ENCODE results near the gene TUBAL3. TPM values are rescaled to one million over a fixed set of nuclear protein-coding genes. Genes with fewer than 3 reads are reported as not detected.

Gene TUBAL3
- total RNA-seq, 1 experiment from 2014 or later = 0.98 TPM

- Histone ChIP-seq H3K4me1 (ENCODE audit: control insufficient read depth in 1 of 2, insufficient read depth in 2 of 2, low read length in 2 of 2) (no peaks in the 10 kb centered on the region), H3K79me2 (ENCODE audit: insufficient read depth, low read length) (no peaks in the 10 kb centered on the region), H3K4me2 (ENCODE audit: low read length) (no peak overlapping the region), H3K9me3 (ENCODE audit: control insufficient read depth in 1 of 2, insufficient read depth in 1 of 2, low read depth in 1 of 2, low read length in 2 of 2) (peaks cover 0 to 8% of the 10 kb centered on the region in 2 experiments; a peak in 1 of 4 replicates), H4K20me1 (ENCODE audit: insufficient read depth) (no peaks in the 10 kb centered on the region), H2AFZ (ENCODE audit: low read depth, low read length, poor library complexity, severe bottlenecking) (no peak overlapping the region), H3K4me3 (replicated peaks in 1 of 2; ENCODE audit: low read depth in 1 of 2, low read length in 2 of 2) (no peak overlapping the region), H3K27me3 (ENCODE audit: insufficient read depth, low read length) (peaks cover 30% of the 10 kb centered on the region), H3K36me3 (ENCODE audit: control insufficient read depth in 1 of 2, insufficient read depth in 2 of 2, low read length in 2 of 2) (no peaks in the 10 kb centered on the region), H3K9ac (ENCODE audit: low read length) (no peak overlapping the region), H3K9me2 (ENCODE audit: insufficient read depth) (no peaks in the 10 kb centered on the region), H3K27ac (ENCODE audit: low read depth, low read length) (no peak overlapping the region)
- ChIA-PET RAD21 (ENCODE audit: low non-redundant PET in 1 of 2, low total read pairs in 2 of 2, uncharacterized antibody in 2 of 2, unreplicated experiment in 2 of 2) (no interaction called here), POLR2A (no interaction called here), CTCF (no interaction called here)
- BruUV-seq (replicated peaks) = no TSS peak
- TF ChIP-seq YY1 (IDR thresholded peaks at IDR 0.05; ENCODE audit: extremely low read depth, insufficient replicate concordance, low read depth, low read length) (no peak), FOSL1 (IDR thresholded peaks at IDR 0.05; ENCODE audit: low read depth) (no peak), SIN3A (IDR thresholded peaks at IDR 0.05; ENCODE audit: low read depth) (no peak), ZFX (IDR thresholded peaks at IDR 0.05) (no peak), CEBPB (IDR thresholded peaks at IDR 0.05; ENCODE audit: low read depth) (no peak), POLR2A (IDR thresholded peaks at IDR 0.05; ENCODE audit: borderline replicate concordance, extremely low read depth, insufficient read depth, insufficient read length) (no peak), JUND (IDR thresholded peaks at IDR 0.05) (no peak), POLR2AphosphoS5 (IDR thresholded peaks at IDR 0.05; ENCODE audit: low read depth, low read length) (no peak), ELF1 (IDR thresholded peaks at IDR 0.05; ENCODE audit: borderline replicate concordance, low read depth) (no peak), ZNF274 (IDR thresholded peaks at IDR 0.05; ENCODE audit: low read depth, low read length) (no peak), SRF (IDR thresholded peaks at IDR 0.05; ENCODE audit: low read depth) (no peak), ZBTB33 (IDR thresholded peaks at IDR 0.05; ENCODE audit: extremely low read depth, insufficient replicate concordance, low read length) (no peak)
- DNase-seq (ENCODE audit: low read depth, low spot score) (no peak), ATAC-seq (no peak)
- intact Hi-C loops (cut with micrococcal nuclease) = no loop called here
These were observed 35.1 kb downstream of the TUBAL3 start for GRCh38 chr10:5369362-5370158.

All from HCT116 (cell line).